Activated B cell treated with CpG ODN at 0.5 μM for 24 hours (primary cell): ENCODE measurements around the gene CD38. TPM values are rescaled to one million over a fixed set of nuclear protein-coding genes. Genes with fewer than 3 reads are reported as not detected.

Source experiments
- ATAC-seq: fragments of 200-7000 bp; cut with Tn5 transposase; one replicate; pipeline ENCODE4 v1.10.0; 2021; ENCODE audit warnings: low read depth, mild to moderate bottlenecking, moderate library complexity
- CTCF ChIA-PET: fragments of 350-600 bp; sonication (Branson Sonifier 250); formaldehyde crosslinking; loops from one replicate; lab custom pipeline; 2021; ENCODE audit warnings: antibody characterized with exemption; lab: Charles Lee
- POLR2A ChIA-PET: fragments of 350-600 bp; sonication (Branson Sonifier 250); formaldehyde crosslinking; loops from one replicate; lab custom pipeline; 2021; ENCODE audit warnings: antibody characterized with exemption; lab: Charles Lee
- DNase-seq: peaks from one replicate; pipeline ENCODE4 v3.0.0; 2022
- H3K27ac Mint-ChIP-seq: one replicate; pipeline ENCODE4 v1.8.0; 2020; ENCODE audit warnings: mixed read lengths
- H3K27me3 Mint-ChIP-seq: one replicate; pipeline ENCODE4 v1.8.0; 2021; ENCODE audit warnings: mixed read lengths
- H3K36me3 Mint-ChIP-seq: one replicate; pipeline ENCODE4 v1.8.0; 2021; ENCODE audit warnings: low read depth, mixed read lengths
- H3K4me1 Mint-ChIP-seq: one replicate; pipeline ENCODE4 v1.8.0; 2021; ENCODE audit warnings: mixed read lengths
- H3K4me3 Mint-ChIP-seq: one replicate; pipeline ENCODE4 v1.8.0; 2020; ENCODE audit warnings: mild to moderate bottlenecking, mixed read lengths
- H3K9me3 Mint-ChIP-seq: one replicate; pipeline ENCODE4 v1.8.0; 2020; ENCODE audit warnings: mixed read lengths
- CTCF ChIP-seq: fragments of 200-600 bp; IDR thresholded peaks from one replicate; pipeline ENCODE4 v1.8.0; 2022; ENCODE audit warnings: antibody characterized with exemption, mild to moderate bottlenecking
- intact Hi-C: fragments of 100-400 bp; cut with micrococcal nuclease; formaldehyde crosslinking; loops from one replicate; pipeline ENCODE4 v1.15.1; 2024
- total RNA-seq: library from RNA; stranded (reverse); gene quantifications from 2 replicates; pipeline ENCODE4 v1.2.3, GENCODE V29; 2022

The CD38 gene
- total RNA-seq, 1 donor from 2014 or later: 5.8 TPM

GRCh38 chr4:15870079-15870478 is 92.0 kb downstream of the CD38 start:
- Mint-ChIP-seq H3K4me3 (no peak overlapping the region), H3K36me3 (no peaks in the 10 kb centered on the region), H3K4me1 (peaks cover 9% of the 10 kb centered on the region), H3K27ac (no peak overlapping the region), H3K9me3 (no peaks in the 10 kb centered on the region), H3K27me3 (peaks cover 3% of the 10 kb centered on the region)
- intact Hi-C loops: no loop called here
- CTCF ChIA-PET: no interaction called here
- TF ChIP-seq CTCF: no peak
- ATAC-seq (no peak), DNase-seq (no peak)
- POLR2A ChIA-PET: no interaction called here

- no peak overlapping the region for H3K27ac Mint-ChIP-seq
- no peaks in the 10 kb centered on the region for H3K9me3 Mint-ChIP-seq
- ChIA-PET CTCF (interaction anchor here (0.9 kb wide), 1 partner anchor 12 kb away, joined by 3 read pairs; no protein-coding TSS in a partner anchor), POLR2A (no interaction called here)
- peaks cover 9% of the 10 kb centered on the region for H3K4me1 Mint-ChIP-seq
- intact Hi-C loops: no loop called here
- no peak for TF ChIP-seq CTCF
- ATAC-seq (no peak), DNase-seq (no peak)
- no peaks in the 10 kb centered on the region for H3K36me3 Mint-ChIP-seq
- H3K4me3 Mint-ChIP-seq: no peak overlapping the region
- peaks cover 5% of the 10 kb centered on the region for H3K27me3 Mint-ChIP-seq
These were observed 93.0 kb downstream of the CD38 start for GRCh38 chr4:15870921-15871664.

GRCh38 chr4:15873117-15873516 is 95.0 kb downstream of the CD38 start:
- Mint-ChIP-seq H3K4me1 (peaks cover 8% of the 10 kb centered on the region), H3K4me3 (no peak overlapping the region), H3K36me3 (no peaks in the 10 kb centered on the region), H3K27ac (no peak overlapping the region), H3K9me3 (peaks cover 7% of the 10 kb centered on the region), H3K27me3 (peaks cover 5% of the 10 kb centered on the region)
- no peak for ATAC-seq
- no peak for DNase-seq
- ChIA-PET CTCF (no interaction called here), POLR2A (no interaction called here)
- TF ChIP-seq CTCF: no peak
- intact Hi-C loops: no loop called here

GRCh38 chr4:15874671-15875070 is 96.5 kb downstream of the CD38 start:
- TF ChIP-seq CTCF: no peak
- POLR2A ChIA-PET: no interaction called here
- CTCF ChIA-PET: interaction anchor here (0.9 kb wide), 1 partner anchor 9 kb away, joined by 5 read pairs; no protein-coding TSS in a partner anchor
- Mint-ChIP-seq H3K4me3 (no peak overlapping the region), H3K36me3 (no peaks in the 10 kb centered on the region), H3K4me1 (no peaks in the 10 kb centered on the region), H3K27ac (no peak overlapping the region), H3K9me3 (peaks cover 10% of the 10 kb centered on the region), H3K27me3 (peaks cover 5% of the 10 kb centered on the region)
- no peak for DNase-seq
- ATAC-seq: no peak
- intact Hi-C loops: no loop called here

- peaks cover 10% of the 10 kb centered on the region for H3K9me3 Mint-ChIP-seq
- H3K27me3 Mint-ChIP-seq: peaks cover 5% of the 10 kb centered on the region
- H3K4me1 Mint-ChIP-seq: no peaks in the 10 kb centered on the region
- POLR2A ChIA-PET: no interaction called here
- no peak overlapping the region for H3K4me3 Mint-ChIP-seq
- no peaks in the 10 kb centered on the region for H3K36me3 Mint-ChIP-seq
- DNase-seq (no peak), ATAC-seq (no peak)
- CTCF ChIA-PET: interaction anchor here (0.9 kb wide), 1 partner anchor 8 kb away, joined by 5 read pairs; no protein-coding TSS in a partner anchor
- no peak overlapping the region for H3K27ac Mint-ChIP-seq
- intact Hi-C loops: no loop called here
- no peak for TF ChIP-seq CTCF
These were observed 97.7 kb downstream of the CD38 start for GRCh38 chr4:15875663-15876460.
